Measurements from ENCODE around the gene PCNP.

PCNP gene

DNA sequence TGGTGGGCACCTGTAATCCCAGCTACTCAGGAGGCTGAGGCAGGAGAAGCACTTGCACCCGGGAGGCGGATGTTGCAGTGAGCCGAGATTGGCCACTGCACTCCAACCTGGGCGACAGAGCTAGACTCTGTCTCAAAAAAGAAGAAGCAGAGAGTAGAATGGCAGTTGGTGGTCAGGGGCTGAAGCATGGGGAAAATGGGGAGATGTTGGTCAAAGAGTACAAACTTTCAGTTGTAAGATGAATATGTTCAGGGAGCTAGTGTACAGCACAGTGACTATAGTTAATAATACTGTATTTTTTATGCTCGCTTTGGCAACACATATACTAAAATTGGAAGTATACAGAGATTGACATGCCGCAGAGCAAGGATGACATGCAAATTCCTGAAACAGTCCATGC, 41.5 kb downstream of the PCNP start:
- Histone ChIP-seq H2AFZ (ENCODE audit: low read depth, low read length, severe bottlenecking) (peak overlapping the region; percentile 43), H3K79me2 (ENCODE audit: insufficient read depth, low read length) (no peaks in the 10 kb centered on the region), H3K9me2 (replicated peaks; ENCODE audit: insufficient read depth, low read length) (no peaks in the 10 kb centered on the region), H3K4me2 (ENCODE audit: low read depth, low read length, poor library complexity, severe bottlenecking) (peak overlapping the region; percentile 42), H3K27ac (ENCODE audit: low read depth, low read length) (peak overlapping the region; percentile 74), H4K20me1 (ENCODE audit: low read depth, low read length) (no peaks in the 10 kb centered on the region), H3F3A (ENCODE audit: insufficient read depth) (peaks cover 2% of the 10 kb centered on the region; the same call in 1 of the 2 replicates), H3K27me3 (ENCODE audit: low read length) (no peaks in the 10 kb centered on the region), H3K36me3 (ENCODE audit: low read length) (no peaks in the 10 kb centered on the region), H3K9ac (ENCODE audit: low read length) (0 out of 2 replicates have a peak overlapping the region, but pooled peaks have one; percentile 23), H3K4me3 (ENCODE audit: insufficient read depth, low read length, poor library complexity, severe bottlenecking) (no peak overlapping the region), H3K9me3 (ENCODE audit: insufficient read depth, low read length) (no peaks in the 10 kb centered on the region)
- TF ChIP-seq, protein P1, sequence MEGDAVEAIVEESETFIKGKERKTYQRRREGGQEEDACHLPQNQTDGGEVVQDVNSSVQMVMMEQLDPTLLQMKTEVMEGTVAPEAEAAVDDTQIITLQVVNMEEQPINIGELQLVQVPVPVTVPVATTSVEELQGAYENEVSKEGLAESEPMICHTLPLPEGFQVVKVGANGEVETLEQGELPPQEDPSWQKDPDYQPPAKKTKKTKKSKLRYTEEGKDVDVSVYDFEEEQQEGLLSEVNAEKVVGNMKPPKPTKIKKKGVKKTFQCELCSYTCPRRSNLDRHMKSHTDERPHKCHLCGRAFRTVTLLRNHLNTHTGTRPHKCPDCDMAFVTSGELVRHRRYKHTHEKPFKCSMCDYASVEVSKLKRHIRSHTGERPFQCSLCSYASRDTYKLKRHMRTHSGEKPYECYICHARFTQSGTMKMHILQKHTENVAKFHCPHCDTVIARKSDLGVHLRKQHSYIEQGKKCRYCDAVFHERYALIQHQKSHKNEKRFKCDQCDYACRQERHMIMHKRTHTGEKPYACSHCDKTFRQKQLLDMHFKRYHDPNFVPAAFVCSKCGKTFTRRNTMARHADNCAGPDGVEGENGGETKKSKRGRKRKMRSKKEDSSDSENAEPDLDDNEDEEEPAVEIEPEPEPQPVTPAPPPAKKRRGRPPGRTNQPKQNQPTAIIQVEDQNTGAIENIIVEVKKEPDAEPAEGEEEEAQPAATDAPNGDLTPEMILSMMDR (IDR thresholded peaks at IDR 0.05; ENCODE audit: insufficient read depth, low read length, poor library complexity, severe bottlenecking), result no peak
- TF ChIP-seq EZH2phosphoT487 (conservative IDR thresholded peaks at IDR 0.05; ENCODE audit: low read length), result no peak

DNA sequence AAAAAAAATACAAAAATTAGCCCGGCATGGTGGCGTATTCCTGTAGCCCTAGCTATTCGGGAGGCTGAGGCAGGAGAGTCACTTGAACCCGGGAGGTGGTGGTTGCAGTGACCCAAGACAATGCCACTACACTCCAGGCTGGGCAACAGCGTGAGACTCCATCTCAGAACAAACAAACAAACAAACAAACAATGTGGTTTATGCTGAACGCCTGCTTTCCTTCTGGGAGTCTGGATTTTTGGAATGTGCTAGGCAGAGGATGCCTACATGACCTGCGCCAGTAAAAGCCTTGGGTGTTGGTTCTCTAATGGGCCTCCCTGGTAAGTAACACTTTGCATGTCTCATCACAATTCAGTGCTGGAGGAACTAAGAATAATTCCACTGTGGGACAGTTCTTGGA, 43.5 kb downstream of the PCNP start:
- Histone ChIP-seq H3F3A (ENCODE audit: insufficient read depth) (no peaks in the 10 kb centered on the region), H2AFZ (ENCODE audit: low read depth, low read length, severe bottlenecking) (no peak overlapping the region), H3K4me3 (ENCODE audit: insufficient read depth, low read length, poor library complexity, severe bottlenecking) (no peak overlapping the region), H3K9me2 (replicated peaks; ENCODE audit: insufficient read depth, low read length) (no peaks in the 10 kb centered on the region), H3K27ac (ENCODE audit: low read depth, low read length) (no peak overlapping the region), H3K79me2 (ENCODE audit: insufficient read depth, low read length) (no peaks in the 10 kb centered on the region), H3K9me3 (ENCODE audit: insufficient read depth, low read length) (no peaks in the 10 kb centered on the region), H3K4me2 (ENCODE audit: low read depth, low read length, poor library complexity, severe bottlenecking) (no peak overlapping the region), H3K36me3 (ENCODE audit: low read length) (no peaks in the 10 kb centered on the region), H4K20me1 (ENCODE audit: low read depth, low read length) (no peaks in the 10 kb centered on the region), H3K9ac (ENCODE audit: low read length) (no peak overlapping the region), H3K27me3 (ENCODE audit: low read length) (no peaks in the 10 kb centered on the region)
- TF ChIP-seq, protein P1 (IDR thresholded peaks at IDR 0.05; ENCODE audit: insufficient read depth, low read length, poor library complexity, severe bottlenecking), result no peak
- no peak for TF ChIP-seq EZH2phosphoT487 (conservative IDR thresholded peaks at IDR 0.05; ENCODE audit: low read length)

DNA sequence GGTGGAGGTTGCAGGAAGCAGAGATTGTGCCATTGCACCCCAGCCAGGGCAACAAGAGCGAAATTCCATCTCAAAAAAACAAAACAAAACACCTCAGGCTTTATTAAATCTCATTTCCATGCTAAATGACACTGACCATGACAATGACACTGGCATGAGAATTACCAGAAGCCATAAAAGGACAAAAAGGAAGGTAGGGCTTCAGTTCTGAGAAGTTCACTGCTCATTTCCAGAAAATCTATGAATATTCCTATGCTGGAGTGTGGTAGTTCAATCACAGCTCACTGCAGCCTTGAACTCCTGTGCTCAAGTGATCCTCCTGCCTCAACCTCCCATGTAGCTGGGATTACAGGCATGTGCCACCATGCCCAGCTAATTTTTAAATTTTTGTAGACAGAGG, 44.7 kb downstream of the PCNP start:
- no peaks in the 10 kb centered on the region for H3F3A ChIP-seq (ENCODE audit: insufficient read depth)
- H3K9ac ChIP-seq (ENCODE audit: low read length), result no peak overlapping the region
- H3K4me3 ChIP-seq (ENCODE audit: insufficient read depth, low read length, poor library complexity, severe bottlenecking), result no peak overlapping the region
- no peaks in the 10 kb centered on the region for H3K9me2 ChIP-seq (replicated peaks; ENCODE audit: insufficient read depth, low read length)
- no peaks in the 10 kb centered on the region for H4K20me1 ChIP-seq (ENCODE audit: low read depth, low read length)
- H2AFZ ChIP-seq (ENCODE audit: low read depth, low read length, severe bottlenecking), result no peak overlapping the region
- H3K79me2 ChIP-seq (ENCODE audit: insufficient read depth, low read length), result no peaks in the 10 kb centered on the region
- no peak overlapping the region for H3K4me2 ChIP-seq (ENCODE audit: low read depth, low read length, poor library complexity, severe bottlenecking)
- H3K9me3 ChIP-seq (ENCODE audit: insufficient read depth, low read length), result no peaks in the 10 kb centered on the region
- no peaks in the 10 kb centered on the region for H3K27me3 ChIP-seq (ENCODE audit: low read length)
- TF ChIP-seq, protein P1 (IDR thresholded peaks at IDR 0.05; ENCODE audit: insufficient read depth, low read length, poor library complexity, severe bottlenecking), result no peak
- TF ChIP-seq EZH2phosphoT487 (conservative IDR thresholded peaks at IDR 0.05; ENCODE audit: low read length), result no peak
- no peak overlapping the region for H3K27ac ChIP-seq (ENCODE audit: low read depth, low read length)
- no peaks in the 10 kb centered on the region for H3K36me3 ChIP-seq (ENCODE audit: low read length)
